ENCODE measurements around the gene RPUSD4.

Gene RPUSD4

GRCh38 chr11:126212089-126212660, 725 bp upstream of the RPUSD4 start:
- DNase-seq: peak; percentile 9

GRCh38 chr11:126210871-126211235, 597 bp downstream of the RPUSD4 start:
- DNase-seq: no peak

GRCh38 chr11:126207896-126208295, 3.6 kb downstream of the RPUSD4 start:
- DNase-seq: no peak

DNA sequence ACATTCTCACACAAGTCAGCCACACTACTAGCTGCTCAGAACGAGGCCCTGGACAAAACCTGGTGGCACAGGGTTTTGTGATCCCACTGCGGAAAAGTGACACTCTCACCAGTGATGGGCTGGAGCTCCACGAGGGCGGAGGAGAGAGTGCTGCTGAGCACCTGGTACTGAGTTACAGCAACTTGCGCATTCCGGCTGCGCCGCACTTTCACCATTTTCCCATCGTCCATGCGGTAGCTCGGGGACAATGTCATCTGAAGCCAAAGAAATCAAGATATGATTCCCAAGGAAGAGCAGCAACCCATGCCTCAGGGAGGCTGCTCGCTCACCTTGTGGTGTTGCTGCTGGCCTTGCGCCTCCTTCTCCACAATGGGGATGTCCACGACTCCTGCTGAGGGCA, 6.1 kb downstream of the RPUSD4 start:
- DNase-seq: no peak

- no peak for DNase-seq
Measured at GRCh38 chr11:126202646-126203359, 8.6 kb downstream of the RPUSD4 start.

GRCh38 chr11:126198648-126199047, 12.8 kb downstream of the RPUSD4 start:
- DNase-seq: no peak

DNA sequence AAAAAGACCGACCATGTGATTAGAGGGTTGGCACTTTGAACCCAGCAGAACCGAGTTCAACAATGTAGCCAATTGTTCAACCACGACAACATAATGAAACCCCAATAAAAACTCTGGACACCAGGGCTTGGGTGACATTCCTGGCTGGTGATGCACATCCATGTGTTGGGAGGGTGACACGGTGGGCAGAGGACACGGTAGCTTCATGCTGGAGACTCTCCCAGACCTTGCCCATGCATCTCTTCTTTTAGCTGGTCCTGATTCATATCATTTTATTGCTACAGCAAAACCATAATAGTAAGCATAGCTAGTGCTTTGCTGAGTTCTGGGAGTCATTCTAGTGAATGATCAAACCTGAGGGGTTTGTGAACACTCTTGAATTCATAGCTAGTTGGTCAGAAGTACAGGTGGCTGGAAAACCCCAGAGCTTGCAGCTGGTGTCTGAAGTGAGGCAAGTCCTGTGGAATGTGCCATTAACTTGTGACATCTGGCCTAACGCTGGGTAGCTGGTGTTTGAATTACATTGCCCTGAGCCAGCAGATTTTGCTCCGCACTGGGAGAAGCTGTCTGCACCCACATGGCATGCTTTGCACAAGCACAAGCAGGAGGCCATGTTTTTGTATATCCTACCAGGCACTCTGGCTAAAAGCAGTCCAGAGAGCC, 14.0 kb downstream of the RPUSD4 start:
- DNase-seq: peak; percentile 44

DNA sequence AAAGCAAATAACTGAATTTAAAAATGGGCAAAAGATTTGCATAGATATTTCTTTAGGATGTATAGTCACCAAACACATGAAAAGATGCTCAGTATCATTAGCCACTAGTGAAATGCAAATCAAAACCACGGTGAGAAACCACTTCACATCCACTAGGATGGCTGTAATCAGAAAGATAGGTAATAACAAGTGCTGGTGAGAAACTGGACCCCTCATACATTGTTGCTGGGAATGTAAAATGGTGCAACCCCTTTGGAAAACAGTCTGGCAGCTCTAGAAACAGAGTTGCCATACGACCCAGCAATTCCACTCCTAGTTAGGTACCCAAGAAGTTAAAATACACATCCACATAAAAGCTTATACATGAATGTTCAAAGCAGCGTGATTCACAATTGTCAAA, 16.3 kb downstream of the RPUSD4 start:
- no peak for DNase-seq

DNA sequence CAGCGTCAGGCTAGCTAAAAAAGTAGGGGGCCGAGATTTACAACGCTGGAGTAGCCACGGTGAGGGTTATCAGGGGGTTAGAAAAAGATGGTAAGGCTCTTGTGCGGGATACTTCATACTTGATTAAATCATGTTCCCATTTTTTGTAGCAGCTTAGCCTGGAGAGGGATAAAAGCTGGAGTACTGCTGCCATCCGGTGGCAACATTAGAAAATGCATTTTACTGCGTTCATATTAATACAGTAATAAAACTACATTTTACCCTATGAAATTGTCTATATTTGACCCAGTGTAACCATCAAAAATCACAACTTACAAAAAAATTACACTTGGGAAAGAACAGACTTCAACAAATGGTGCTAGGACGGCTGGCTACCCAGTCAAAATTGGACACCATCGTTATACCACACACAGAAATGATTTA, 17.3 kb downstream of the RPUSD4 start:
- peak; percentile 44 for DNase-seq

- DNase-seq: no peak
Measured at GRCh38 chr11:126193038-126193478, 18.4 kb downstream of the RPUSD4 start.

DNA sequence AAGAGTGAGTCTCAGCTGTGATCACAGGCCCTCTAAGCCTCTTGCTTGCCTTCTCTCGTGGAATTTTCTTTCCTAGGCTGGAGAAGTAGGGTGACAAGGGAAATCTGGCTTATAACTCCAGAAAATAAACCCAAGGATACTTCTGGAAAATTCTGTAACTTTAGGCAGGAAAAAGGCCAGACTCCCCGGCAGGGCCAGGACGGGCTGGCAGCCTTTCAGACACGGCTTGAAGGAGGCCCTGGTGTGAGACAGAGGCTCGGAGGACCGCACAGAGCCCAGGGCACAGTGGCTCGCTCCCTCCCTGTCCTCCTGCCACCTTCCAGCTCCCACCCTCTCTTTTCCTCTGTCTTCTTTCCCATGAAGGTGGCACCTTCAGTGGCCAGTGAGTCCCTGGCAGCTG, 19.1 kb downstream of the RPUSD4 start:
- no peak for DNase-seq

DNA sequence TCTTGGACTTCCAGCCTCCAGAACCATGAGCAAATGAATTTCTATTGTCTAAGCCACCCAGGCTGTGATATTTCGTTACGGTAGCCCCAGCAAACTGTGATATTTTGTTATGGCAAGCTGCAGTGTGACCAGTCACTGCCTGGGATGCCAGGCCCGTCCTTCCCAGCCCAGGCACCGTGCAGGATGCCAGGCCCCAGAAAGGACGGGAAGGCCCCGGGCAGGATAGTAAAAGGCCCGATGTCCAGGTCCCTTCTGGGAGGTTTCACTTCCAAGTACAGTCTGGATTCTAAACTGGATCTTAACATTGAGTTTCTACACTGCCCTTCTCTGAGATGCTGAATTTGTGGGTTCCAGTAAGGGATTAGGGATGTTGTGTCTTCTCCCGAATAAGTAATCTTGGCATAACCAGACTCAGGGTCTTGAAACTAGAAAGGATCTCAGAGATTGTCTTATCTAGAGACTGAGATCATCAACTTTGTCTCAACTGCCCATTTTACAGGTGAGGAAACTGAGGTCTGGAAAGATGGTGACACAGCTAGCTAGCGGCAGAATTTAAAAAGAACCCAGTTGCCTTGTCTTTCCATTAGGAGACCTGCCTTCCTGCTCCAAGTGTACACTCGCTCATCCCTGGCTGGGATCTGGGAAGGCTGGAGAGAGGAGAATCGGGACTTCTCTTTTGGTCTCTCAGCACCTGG, 19.9 kb downstream of the RPUSD4 start:
- no peak for DNase-seq

DNA sequence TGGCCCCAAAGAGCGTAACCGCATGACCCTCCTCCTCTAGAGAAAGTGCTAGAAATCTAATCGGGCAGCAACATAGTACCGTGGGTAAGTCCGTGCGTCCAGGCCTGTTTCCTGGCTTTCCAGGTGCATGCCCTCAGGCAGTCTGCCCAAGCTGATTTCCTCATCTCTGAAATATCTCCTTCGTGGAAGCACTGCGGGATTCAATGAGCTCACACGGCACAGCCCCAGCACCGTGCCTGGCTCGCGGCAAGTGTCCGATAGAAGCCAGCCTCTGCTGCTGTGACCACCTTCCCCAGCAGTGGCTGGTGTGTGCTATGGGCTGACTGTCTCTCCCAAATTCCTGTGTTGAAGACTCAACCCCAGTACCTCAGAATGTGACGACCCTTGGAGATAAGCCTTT, 20.7 kb downstream of the RPUSD4 start:
- no peak for DNase-seq

DNA sequence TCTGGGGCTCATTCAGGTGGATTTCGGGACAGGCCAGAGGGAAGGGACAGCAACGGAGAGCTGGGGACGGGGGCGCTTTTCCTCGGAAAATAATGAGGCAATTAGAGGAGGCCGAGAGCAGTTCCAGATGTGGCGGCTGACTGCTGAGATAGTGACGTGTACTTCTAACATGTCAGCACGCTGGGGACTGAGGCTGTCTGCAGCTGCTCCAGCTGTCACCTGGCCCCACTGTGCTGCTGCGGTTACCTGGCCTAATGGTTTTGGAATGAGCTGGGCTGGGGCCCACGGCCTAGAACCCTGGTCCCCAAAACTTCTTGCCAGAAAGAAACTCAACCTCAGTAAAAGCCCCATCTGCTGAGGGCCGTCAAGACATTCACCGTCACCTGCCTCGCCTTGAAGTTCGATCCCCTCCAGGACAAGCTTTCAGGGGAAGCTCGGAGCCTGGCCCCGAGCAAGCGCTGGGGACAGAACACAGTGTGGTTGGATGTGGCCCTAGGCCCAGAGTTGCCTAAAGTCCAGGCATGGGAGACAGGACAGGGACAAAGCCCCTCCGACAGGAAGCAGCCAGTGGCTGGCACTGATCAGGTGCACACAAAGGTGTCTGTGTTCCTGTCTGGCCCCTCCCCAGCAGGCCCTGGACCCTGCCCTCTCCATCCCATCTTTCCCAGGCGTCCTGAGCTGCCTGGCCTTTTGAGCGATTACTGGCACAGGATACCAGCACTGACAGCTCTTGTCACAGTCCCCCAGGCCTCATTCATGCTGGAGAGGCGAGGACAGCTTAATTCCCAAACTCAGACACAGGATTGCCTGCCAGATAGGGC, 22.1 kb downstream of the RPUSD4 start:
- DNase-seq: no peak

DNA sequence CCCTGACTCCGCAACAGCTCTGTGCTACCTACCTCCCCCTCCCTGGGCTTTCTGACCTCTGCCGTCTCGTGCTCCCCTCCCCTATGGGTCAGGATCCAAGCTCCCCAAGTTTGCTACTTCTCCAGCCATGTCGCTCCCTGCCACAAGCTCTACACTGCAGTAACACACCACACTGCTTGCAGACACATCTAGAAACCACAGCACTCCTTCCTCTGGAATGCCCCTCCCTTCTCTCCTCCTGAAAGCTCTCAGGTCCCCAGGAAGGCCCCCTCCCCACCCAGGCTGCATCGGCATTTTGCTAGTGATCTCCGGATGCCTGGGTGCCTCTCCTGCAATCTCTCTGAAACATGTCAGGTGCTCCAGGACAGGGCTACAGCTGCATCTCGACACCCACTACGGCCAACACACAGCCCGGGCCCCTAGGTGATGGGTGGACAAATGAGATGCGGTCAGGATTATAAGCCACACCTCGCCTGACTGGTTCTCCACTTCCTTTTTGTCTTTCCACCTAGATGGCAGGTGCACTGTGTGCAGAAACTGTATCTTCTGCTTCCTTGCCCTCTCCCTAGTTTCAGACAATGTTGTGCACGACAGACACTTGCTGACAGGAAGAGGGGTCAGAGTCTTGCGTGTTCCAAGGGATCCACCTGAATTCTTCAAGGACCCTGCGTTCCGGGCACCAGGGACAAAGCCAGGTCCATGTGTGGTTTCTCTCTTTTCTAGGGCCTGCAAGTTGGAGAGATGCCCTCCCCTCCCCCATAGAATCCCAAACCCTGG, 22.9 kb downstream of the RPUSD4 start:
- DNase-seq: no peak

DNA sequence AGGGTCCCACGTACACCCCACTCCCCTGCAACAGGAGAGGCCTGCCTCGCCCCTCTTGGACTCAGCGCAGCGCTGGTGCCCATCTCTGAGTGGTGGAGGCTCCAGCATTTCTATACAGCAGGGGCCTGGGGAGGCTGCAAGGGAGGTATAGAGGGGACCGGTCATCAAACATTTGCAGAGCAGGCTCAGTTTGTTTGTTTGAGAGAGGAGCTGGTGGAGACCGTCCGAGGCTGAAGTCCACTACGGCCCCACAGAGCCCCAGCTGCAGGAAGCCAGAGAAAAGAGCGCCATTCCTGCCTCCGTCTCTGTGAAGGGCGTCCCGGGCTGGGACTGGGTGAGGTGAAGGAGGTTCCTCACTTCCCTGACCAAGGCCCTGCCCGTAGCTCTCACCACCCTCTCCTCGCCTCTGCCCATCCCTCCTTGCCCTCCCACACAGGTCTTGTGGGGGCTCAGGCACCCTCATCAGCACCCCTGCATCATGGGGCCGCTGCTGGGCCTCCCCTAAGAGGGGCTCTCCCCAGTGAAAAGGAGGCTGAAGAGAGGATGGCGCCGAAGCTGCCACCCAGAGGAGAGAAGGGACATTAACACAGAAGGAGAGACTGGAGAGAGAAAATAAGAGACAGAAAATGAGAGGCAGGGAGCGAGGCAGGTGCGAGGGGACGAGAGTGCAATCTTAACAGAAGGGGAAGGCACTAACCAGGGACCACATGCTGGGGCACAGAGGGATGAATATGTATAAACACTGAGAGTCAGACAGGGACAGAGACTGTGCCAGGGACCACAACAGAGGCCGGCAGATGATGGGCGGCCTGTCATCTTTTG, 24.5 kb downstream of the RPUSD4 start:
- no peak for DNase-seq

DNA sequence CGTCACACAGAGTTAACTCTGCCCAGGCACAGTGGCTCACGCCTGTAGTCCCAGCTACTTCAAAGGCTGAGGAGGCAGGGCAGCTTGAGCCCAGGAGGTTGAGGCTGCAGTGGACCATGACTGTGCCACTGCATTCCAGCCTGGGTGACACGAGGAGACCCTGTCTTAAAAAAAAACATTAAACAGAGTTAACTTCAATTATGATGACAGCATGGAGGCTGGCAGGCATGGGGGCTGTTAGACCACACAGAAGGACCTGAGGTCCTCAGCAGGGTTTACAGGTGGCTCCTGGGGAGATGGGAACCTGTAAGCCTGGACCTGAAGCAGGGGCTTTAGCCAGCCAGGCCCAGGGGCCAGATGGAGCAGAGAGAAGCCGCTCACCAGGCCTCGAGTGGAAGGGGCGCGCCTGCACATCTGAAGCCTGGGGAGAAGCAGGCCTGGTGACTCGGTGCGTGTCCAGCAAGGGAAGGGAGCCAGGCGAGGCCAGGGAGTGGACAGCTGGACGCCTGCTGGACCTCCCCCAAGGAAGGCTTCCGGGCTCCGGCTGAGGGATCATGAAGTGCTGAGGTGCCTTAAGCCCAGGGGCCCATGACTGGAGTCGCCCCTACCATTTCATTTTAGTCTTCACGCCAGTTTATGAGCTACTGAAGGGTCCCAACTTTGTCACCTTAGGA, 25.3 kb downstream of the RPUSD4 start:
- DNase-seq: no peak

DNA sequence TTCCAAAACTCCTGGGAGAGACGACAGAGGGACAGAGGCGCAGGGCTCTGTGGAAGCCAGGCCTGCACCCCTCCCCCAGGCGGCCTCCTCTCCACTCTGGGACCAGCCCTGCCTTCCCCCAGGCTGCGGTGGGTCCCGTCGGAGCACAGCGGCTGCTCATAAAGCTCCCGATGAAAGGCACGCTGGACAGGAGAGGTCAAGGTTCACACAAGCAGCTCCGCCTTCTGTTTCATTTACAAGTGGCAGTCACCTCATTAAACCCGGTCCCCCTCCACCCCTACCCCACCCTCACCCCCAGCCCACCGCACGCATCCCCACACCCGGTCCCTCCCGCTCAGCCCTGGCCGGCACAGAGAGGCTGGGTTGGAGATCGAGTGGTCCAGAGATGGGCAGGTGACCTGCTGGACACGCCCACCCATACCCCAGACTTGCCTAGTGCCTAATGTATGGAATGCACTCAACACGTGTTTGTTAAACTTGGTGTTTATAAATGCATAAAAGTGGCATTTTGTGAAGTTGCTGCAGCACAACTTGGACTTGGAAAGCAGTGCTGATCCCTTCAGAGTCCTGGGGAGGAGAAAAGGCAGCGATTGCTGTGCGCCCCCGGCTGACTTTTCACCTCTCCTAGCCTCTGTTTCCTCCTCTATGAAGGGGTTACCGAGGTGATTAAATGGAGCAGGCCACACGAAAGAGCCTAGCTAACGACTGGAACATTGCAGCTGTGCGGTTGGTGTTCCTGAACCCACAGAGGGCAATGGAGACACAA, 26.0 kb downstream of the RPUSD4 start:
- DNase-seq: no peak

- no peak for DNase-seq
Measured at GRCh38 chr11:126182787-126183445, 28.5 kb downstream of the RPUSD4 start.
